Posterior vena cava (tissue), 2 donors: ENCODE data around the gene AFF3. TPM values are rescaled to one million over a fixed set of nuclear protein-coding genes. Genes with fewer than 3 reads are reported as not detected.
"Not testable (repeated sequence)": the region's sequence is repeated elsewhere in the genome, so short reads cannot be mapped to it uniquely, and the experiment has no call there.

Experiments used
- DNase-seq: peaks from one replicate; pipeline ENCODE4 v3.0.0-alpha.2; 2020; ENCODE audit warnings: low spot score
- intact Hi-C, 2 donors: fragments of 100-400 bp; cut with DNase I; formaldehyde crosslinking; loops; one replicate each; pipeline versions ENCODE4 v1.14.1 to v1.14.2; 2022 to 2023
- total RNA-seq, 2 donors: library from RNA; stranded (reverse); fragmentation: NEBNext Ultra II Directional; extraction: Animal tissue kit (Norgen Biotek cat#: 25700); gene quantifications; one replicate each; pipeline ENCODE4 v1.2.1, GENCODE V29; 2021
- donor health status: DM: yes; HTN: yes; CAD: no.
- donor health status: DM: yes; HTN: yes; CAD: no.

AFF3 gene
- total RNA-seq, 2 donors from 2014 or later, result 15.5 to 26.4 TPM

DNA sequence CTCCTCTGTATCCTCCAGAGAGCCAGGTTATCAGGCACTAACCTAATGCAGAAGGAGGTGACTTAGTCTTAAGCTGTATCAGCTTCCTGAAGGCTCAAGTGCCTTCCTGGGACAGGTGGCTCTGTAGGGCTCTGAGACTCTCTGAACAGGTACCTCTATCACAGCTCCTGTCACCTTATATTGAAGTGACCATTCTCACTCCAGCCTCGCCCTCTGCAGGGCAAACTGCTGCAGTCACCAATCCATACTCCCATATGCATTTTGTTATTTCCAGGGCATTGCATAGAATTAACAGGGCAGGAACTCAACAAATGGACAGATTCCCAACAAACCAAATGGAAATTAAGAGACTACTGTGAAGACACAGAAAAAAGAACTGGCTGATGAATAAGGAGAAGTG is 449.6 kb downstream of the AFF3 start:
- DNase-seq, result no peak
- intact Hi-C loops, result no loop called here

GRCh38 chr2:99691926-99692325 is 450.5 kb downstream of the AFF3 start:
- DNase-seq, result peak; percentile 90
- intact Hi-C loops, result no loop called here

- intact Hi-C loops, result no loop called here
- DNase-seq, result no peak
Measured at GRCh38 chr2:99689145-99689742, 453.1 kb downstream of the AFF3 start.

- intact Hi-C loops, result no loop called here
Measured at GRCh38 chr2:99688699-99689098, 453.7 kb downstream of the AFF3 start.

GRCh38 chr2:99682275-99683060 is 459.9 kb downstream of the AFF3 start:
- DNase-seq, result no peak
- intact Hi-C loops, result loop anchor here in 1 of 2 donors (5.0 kb wide), 1 partner anchor 1715 kb away; no protein-coding TSS in a partner anchor

More at GRCh38 chr2:99688699-99689098, 453.7 kb downstream of the AFF3 start:
- DNase-seq, result no peak

- no peak for DNase-seq
- intact Hi-C loops, result loop anchor here in 1 of 2 donors (5.0 kb wide), 1 partner anchor 1714 kb away; no protein-coding TSS in a partner anchor
Measured at GRCh38 chr2:99680946-99681345, 461.4 kb downstream of the AFF3 start.

DNA sequence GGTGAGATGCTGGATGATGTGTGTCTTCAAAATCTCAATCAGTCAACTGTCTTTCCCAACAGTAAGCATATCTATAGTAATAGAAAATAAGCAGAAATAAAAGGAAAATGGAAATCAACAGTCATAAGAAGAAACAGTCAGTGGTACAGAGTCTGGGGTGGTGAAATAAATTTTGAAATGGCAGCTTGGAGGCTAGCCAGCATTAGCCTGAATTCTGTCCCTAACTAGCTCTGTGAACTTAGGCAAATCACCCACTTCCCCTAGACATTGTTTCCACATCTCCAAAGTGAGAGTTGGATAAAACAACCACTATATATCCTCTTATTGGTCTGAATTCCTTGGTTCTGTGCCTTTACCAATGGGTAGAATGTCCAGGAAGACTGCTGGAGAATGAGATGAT is 462.9 kb downstream of the AFF3 start:
- intact Hi-C loops, result no loop called here

GRCh38 chr2:99678625-99679024 is 463.8 kb downstream of the AFF3 start:
- intact Hi-C loops, result no loop called here

More for the DNA sequence above, 462.9 kb downstream of the AFF3 start:
- DNase-seq, result no peak

DNA sequence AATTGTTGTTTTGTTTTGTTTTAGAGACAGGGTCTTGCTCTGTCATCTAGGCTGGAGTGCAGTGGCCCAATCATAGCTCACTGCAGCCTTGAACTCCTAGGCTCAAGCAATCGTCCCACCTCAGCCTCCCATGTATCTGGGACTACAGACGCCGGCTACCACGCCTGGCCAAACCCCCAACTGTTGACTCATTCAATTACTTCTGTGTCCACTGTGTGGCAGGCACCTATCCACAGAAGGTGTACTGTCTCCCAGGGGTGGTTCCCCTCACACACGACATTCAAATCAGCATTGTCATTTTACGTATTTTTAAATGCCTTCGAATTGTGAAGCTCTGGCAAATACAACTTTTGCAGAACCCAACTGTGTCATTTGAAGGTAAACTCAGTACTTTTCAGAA is 464.6 kb downstream of the AFF3 start:
- DNase-seq, result no peak
- intact Hi-C loops, result no loop called here

More at GRCh38 chr2:99678625-99679024, 463.8 kb downstream of the AFF3 start:
- DNase-seq, result no peak

DNA sequence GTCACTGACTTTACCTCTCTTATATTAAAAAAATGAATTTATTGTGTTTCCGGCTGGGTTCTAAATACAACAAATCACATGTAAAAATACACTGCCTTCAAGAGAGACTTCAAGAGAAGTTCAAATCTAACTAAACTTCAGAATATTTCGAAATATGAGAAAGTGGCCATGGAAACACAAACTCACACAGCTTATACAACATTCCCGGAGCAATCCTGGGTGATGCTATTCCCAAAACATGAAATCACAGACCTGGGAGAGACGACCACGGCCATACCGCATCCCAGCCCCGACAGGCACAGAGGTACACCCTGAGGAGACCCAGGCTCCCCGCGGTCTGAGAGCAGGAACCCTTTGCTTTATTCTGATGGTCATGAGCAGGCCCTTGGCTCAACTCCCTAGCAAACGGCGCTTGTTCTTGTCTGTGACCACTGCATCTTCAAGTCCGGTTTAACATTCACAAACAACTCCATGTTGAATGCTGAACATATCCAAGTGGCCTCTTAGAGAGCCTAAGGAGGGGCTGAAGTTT is 467.2 kb downstream of the AFF3 start:
- intact Hi-C loops, result no loop called here
- no peak for DNase-seq

GRCh38 chr2:99674090-99674489 is 468.3 kb downstream of the AFF3 start:
- intact Hi-C loops, result no loop called here
- no peak for DNase-seq

DNA sequence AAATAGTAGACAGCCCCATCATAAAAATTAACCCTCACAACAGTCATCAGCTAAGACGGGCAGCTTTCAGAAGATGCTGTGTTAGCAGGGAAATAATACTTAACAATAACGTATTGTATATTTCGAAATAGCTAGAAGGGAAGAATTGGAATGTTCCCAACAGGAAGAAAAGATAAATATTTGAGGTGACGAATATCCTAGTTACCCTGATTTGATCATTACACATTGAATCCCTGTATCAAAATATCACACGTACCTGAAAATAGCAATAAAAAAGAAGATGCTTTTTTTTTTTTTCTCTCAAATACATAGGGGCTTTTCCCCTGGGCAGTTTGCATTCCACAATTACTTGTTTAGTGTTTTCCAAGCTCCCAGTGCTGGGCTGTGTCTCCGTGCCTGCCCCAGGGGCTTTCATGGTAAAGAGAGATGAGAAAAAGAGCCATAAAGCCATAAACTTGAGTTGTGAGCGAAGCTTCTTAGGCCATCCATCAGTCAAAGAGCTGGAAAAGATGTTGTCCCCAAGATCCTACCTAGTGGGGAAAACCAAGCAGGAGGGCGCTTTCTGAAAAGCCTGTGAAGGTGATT is 469.5 kb downstream of the AFF3 start:
- intact Hi-C loops, result no loop called here
- no peak for DNase-seq

DNA sequence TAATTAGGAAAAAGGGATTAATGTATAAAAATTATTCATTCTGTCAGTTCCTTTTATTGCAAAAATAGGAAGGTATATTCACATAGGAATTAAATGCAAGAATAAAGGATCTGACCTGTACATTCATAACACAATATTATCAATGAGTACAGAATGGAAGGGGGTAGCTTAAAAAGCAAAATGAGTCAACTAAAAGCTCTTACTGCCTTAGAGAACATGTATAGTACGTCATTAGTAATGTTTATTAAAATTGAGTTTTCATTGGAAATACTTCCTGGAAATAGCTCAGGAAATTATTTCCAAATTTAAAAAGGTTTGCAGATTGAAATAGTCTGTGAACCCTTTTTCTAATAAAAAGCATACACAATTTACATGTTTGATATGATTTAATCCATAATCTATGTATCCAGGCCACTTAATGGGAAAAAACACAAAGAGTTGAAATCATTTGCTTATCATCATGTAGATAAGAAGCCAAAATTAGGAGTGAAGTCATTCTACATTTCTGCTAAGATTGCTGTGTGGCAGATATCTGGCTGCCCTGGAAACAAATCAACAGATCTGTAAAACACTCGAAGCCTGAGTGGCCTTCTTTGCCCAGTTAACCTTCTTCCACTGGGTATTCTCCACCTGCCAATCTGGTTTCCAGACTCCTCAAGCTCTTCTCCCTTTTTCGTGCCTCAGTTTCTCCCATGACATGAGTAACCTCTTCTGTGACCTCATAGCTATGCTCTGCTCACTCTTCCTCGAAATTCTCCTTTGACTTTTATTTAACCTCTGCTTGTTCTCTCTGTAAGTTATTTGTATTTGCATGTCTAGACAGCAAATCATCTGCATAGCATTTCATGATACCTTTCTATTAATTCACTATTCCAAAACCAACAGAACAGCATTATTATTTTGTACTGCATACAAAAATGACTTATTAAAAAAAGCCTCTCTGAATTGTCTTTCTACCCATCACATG is 471.3 kb downstream of the AFF3 start:
- DNase-seq, result no peak
- intact Hi-C loops, result no loop called here

DNA sequence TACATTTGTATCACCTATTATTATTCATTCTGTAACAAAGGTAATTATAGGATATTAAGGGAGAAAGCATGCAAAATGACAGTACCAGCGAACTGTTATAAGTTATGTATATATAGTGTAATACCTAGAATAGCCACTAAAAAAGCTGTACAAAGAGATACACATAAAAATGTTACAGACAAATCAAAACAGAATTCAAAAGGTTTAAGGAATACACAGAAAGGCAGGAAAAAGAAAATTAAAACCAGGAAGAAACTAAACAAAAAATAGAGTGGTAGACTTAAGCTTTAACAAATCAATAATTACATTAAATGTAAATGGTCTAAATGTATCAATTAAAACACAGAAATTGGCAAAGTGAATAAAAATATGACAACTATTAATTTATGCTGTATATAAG is 476.1 kb downstream of the AFF3 start:
- intact Hi-C loops, result no loop called here
- no peak for DNase-seq

DNA sequence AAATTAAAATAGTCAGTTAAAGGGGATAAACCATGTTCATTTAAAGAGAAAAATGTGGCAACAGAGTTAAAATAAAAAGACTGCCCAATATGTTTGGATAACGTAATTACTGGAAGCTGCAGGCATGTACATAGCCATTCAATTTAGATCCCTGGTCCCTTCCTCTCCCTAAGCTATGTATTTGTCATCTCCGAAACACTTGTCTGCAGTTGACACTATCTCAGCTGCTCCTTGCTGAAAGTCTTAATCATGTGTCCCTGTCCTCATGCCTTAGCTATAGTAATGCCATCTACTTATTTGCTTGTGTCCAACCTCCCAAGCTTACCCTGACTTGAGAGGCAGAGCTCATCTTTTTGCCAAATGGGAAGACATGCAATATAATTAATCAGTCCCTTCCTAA is 478.7 kb downstream of the AFF3 start:
- intact Hi-C loops, result loop anchor here in 1 of 2 donors (5.0 kb wide), 1 partner anchor 1324 kb away; no protein-coding TSS in a partner anchor
- DNase-seq, result no peak

DNA sequence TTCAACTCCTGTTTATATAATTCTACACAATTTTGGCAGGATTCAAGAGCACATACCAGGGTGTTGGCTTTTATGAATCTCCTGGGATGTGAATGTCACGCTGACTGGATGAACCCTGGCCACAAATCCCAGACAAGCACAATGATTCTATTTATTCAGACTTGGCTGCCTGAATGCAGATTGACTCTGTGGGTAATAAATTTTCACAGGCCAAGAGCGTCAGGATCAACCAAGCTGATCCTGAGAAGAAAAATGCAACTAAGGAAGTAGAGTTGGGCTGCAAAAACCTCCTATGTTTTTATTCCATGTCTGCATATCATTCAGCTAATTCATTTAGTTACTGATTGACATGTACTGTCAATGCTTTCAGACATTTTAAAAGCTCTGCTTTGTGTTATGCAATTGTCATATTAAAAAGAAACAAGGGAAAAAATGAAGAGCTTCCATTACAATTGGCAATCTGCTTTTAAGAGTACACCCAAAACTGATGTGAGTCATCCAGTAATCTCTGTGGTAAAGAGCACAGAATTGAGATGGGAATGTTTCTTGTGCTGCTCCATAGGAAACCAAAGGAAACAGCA is 479.5 kb downstream of the AFF3 start:
- no peak for DNase-seq
- intact Hi-C loops, result loop anchor here in 1 of 2 donors (5.0 kb wide), 1 partner anchor 1324 kb away; no protein-coding TSS in a partner anchor

DNA sequence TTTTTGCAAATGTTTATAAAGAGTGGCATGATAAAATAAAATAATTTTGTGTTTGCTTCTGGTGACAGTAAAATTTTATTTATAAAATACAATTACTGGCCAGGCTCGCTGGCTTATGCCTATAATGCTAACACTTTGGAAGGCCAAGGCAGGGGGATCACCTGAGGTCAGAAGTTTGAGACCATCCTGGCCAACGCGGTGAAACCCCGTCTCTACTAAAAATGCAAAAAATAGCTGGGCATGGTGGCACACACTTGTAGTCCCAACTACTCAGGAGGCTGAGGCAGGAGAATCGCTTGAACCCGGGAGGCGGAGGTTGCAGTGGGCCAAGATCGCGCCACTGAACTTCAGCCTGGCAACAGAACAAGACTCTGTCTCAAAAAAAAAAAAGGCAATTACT is 480.6 kb downstream of the AFF3 start:
- intact Hi-C loops, result loop anchor here in 1 of 2 donors (5.0 kb wide), 1 partner anchor 1326 kb away; no protein-coding TSS in a partner anchor
- not testable (repeated sequence) for DNase-seq

DNA sequence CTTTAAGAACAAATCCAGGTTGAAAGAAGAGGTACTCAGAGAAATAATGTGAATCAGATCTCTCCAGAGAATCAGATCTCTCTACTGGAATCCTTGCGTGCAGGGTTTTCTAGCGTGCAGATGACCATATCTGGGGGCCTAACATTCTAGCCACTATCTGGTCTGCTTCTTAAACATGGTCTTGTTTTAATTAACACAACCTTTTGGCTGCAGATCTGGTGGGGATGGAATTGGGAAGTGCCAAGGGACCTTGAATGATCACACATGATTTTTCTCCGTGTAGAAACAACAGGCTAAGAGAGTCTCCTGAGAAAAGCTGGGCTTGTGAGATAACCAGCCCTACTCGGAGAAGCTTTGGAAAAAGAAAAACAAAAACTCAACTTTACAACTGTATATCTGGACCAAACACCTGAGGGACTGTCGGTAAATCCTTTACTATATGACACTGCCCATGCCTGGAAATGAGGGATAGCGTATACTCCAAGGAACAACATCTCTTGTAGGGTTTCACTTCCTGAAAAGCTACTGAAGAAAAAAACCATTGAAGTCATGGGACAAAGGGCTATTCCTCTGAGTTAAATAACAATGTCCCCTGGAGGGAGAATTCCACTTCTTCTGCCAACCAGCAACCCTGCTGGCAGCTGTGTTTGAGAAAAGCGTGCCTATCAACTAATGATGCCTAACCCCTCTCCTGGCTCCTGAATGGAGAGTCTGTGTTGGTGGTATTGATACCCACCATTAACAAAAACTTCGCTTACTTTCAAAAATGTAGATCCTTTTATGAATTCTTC is 481.6 kb downstream of the AFF3 start:
- DNase-seq, result no peak
- intact Hi-C loops, result loop anchor here in 1 of 2 donors (5.0 kb wide), 1 partner anchor 1326 kb away; no protein-coding TSS in a partner anchor
